T-helper 22 cell (primary cell): Measurements from ENCODE around the gene USF1.
A peak's percentile ranks its signal among the peaks of the same experiment; 100 is the strongest.

ENCODE experiments used
- DNase-seq: peaks from one replicate; pipeline ENCODE4 v3.0.0-alpha.2; 2020; ENCODE audit warnings: low read depth

USF1 gene

GRCh38 chr1:161045736-161046604 is at the start of gene USF1:
Gene USF1, minus strand, starts transcription at chr1:161045977. Its CDS starts 2,702 bp downstream, at chr1:161043275.
- peak; percentile 84 for DNase-seq

GRCh38 chr1:161095230-161095629 is 49.5 kb upstream of the USF1 start:
- no peak for DNase-seq

GRCh38 chr1:161094481-161094880 is 48.7 kb upstream of the USF1 start:
- no peak for DNase-seq

GRCh38 chr1:161092621-161093028 is 46.8 kb upstream of the USF1 start:
- DNase-seq = no peak

- no peak for DNase-seq
These were observed 46.2 kb upstream of the USF1 start for GRCh38 chr1:161091796-161092507.

- DNase-seq = no peak
These were observed 45.3 kb upstream of the USF1 start for GRCh38 chr1:161091093-161091492.

GRCh38 chr1:161090617-161091016 is 44.8 kb upstream of the USF1 start:
- DNase-seq = no peak

GRCh38 chr1:161089938-161090337 is 44.2 kb upstream of the USF1 start:
- no peak for DNase-seq

- no peak for DNase-seq
These were observed 43.6 kb upstream of the USF1 start, which contains the start of gene NECTIN4 for GRCh38 chr1:161089251-161089924. Gene NECTIN4, minus strand, starts transcription at chr1:161089558. Its CDS starts 262 bp downstream, at chr1:161089296.

GRCh38 chr1:161088587-161089110 is 42.9 kb upstream of the USF1 start:
- DNase-seq = no peak

GRCh38 chr1:161086457-161086856 is 40.7 kb upstream of the USF1 start:
- DNase-seq = no peak

- DNase-seq = no peak
These were observed 39.4 kb upstream of the USF1 start for GRCh38 chr1:161085165-161085564.

- DNase-seq = no peak
These were observed 38.8 kb upstream of the USF1 start for GRCh38 chr1:161084597-161084988.

GRCh38 chr1:161083748-161084596 is 38.2 kb upstream of the USF1 start:
- no peak for DNase-seq

GRCh38 chr1:161082996-161083747 is 37.4 kb upstream of the USF1 start:
- no peak for DNase-seq

- no peak for DNase-seq
These were observed 36.7 kb upstream of the USF1 start for GRCh38 chr1:161082483-161082882.

- DNase-seq = no peak
These were observed 35.7 kb upstream of the USF1 start for GRCh38 chr1:161081519-161081918.

GRCh38 chr1:161080441-161081405 is 34.9 kb upstream of the USF1 start:
- no peak for DNase-seq

- DNase-seq = no peak
These were observed 33.8 kb upstream of the USF1 start for GRCh38 chr1:161079436-161080110.
